Medulla oblongata (tissue), 1 donor: Measurements from ENCODE around the gene GALNT1.
"Not testable (repeated sequence)": the region's sequence is repeated elsewhere in the genome, so short reads cannot be mapped to it uniquely, and the experiment has no call there.

ENCODE experiments used
- DNase-seq: peaks from one replicate; pipeline ENCODE4 v3.0.0-alpha.2; 2015; ENCODE audit errors: extremely low spot score

GALNT1 gene

GRCh38 chr18:35581546-35581897, at the start of gene GALNT1:
GALNT1 (plus strand) TSS chr18:35581740; CDS start chr18:35654663, 72,923 bp downstream.
- DNase-seq = no peak

DNA sequence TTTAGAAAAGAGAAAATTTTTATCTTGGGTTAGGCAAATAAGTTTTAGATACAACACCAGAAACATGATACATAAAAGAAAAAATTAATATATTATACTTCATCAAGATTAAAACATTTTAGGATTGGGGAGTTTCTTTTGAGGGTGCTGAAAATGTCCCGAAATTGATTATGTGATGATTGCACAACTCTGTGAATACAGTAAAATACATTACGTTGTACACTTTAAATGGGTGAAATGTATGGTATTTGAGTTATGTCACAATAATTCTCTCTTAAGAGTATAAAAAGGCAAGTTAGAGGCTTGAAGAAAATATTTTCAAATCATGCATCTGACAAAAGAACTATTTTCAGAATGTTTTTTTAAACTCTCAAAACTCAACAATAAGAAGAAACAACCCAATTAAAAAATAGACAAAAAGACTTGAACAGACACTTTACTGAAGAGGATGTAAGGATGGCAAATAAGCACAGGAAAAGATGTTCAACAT, 47.6 kb upstream of the GALNT1 start:
- no peak for DNase-seq

DNA sequence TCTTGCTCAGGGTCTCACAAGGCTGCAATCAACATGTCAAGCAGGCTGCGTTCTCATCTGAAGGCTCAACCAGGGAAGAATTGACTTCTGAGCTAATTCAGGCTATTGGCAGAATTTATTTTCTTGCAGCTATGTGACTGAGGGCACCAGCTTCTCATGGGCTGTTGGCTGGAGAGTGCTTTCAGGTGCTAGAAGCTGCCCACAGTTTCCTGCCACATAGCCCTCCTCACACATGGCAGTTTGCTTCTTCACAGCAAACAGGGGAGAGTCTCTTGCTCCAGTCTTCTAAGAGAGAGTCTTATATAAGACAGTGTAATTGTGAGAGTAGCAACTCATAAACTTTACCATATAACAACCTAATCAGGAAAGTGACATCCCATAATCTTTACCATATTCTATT, 46.2 kb upstream of the GALNT1 start:
- no peak for DNase-seq

GRCh38 chr18:35542356-35542755, 39.2 kb upstream of the GALNT1 start:
- DNase-seq = no peak

DNA sequence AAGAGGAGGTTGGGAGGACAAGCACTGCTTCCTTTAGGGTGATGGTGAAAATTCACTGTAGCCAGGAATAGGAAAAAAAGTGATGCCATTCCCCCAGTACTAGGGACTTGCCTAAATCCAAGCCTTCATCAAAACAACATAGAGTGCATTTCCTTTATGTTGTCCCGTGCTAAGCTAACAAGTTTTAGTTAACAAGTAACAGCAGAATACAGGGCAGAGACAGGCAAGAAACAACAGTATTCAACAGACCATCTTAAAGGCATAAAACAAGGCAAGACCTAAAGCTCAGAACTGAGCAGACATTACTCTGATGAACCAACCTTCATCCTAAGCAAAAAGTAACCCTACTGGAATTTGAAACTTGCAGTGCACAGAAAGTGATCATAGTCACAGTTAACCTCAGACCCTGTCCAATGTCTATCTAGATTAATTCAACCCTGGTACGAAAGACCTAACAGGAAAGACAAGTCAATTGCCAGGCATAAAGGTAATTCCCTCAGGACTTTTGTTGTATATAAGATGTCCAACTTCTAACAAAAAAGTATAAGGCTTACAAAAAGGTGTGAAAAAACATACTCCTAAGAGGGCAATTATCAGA, 34.4 kb upstream of the GALNT1 start:
- no peak for DNase-seq

GRCh38 chr18:35549564-35549963, 32.0 kb upstream of the GALNT1 start:
- DNase-seq = no peak

GRCh38 chr18:35553300-35553699, 28.2 kb upstream of the GALNT1 start:
- DNase-seq = no peak

GRCh38 chr18:35555538-35555937, 26.0 kb upstream of the GALNT1 start:
- DNase-seq = not testable (repeated sequence)

GRCh38 chr18:35559867-35560266, 21.7 kb upstream of the GALNT1 start:
- no peak for DNase-seq

DNA sequence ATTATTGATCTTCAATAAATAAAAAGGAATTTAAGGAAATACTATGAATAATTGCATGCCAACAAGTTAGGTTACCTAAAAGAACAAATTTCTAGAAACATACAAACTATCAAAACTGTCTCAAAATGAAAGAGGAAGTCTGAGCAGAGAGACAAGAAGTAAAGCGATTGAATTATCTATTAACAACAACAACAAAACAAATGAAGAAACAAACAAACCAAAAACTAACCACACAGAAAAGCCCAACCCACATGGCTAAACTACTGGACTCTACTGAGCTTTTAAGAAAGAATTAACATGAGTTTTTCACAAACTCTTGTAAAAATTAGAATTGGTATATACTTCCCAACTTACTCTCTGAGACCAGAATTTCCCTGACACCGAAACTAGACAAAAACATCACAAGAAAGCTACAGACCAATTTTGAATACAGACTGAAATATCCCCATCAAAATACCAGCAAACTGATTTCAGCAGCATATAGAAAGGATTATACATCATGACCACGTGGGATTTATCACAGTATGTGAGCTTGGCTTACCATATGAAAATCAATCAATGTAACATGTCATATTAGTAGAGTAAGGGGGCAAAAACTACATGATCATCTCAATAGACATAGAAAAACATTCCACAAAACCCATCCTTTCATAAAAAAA, 16.6 kb upstream of the GALNT1 start:
- peak; percentile 26 for DNase-seq

- DNase-seq = no peak
These were observed 15.5 kb upstream of the GALNT1 start for GRCh38 chr18:35566019-35566418.

- no peak for DNase-seq
These were observed 11.4 kb upstream of the GALNT1 start for GRCh38 chr18:35570182-35570581.

DNA sequence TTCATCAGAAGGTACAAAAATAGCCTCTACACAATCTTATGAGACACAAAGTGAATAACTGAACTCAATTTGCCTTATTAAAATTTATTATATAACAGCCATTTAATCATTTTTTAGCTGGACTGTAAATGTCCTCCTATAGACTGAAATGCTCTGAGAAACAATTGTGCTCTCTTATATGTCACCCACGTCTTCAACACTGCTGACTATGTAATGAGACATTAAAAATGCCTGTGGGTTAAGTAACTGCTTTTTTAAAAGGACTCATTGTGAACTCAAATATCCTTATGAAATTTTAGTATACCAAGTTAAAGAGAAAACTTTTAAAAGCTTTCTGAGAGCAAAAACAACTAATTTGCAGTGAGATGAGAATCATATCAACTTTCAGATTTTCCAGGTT, 10.4 kb upstream of the GALNT1 start:
- no peak for DNase-seq

DNA sequence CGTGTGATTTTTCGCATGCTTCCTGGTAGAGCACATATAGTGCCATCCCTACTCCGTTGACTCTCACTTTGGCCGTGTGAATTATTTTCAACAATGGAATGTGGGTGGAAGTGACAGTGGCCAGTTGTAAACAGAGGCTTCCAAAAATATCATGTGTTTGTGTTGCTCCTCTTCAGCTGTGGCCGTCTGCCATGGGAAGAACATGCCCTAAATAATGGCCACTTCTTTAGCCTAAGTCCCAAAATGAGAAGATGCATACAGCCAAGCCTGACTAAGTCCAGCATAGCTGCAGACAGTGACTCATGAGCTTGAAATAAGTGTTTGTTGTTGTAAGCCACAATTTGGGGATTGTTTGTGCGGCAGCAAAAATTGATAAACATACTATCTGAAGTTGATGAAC, 8.9 kb upstream of the GALNT1 start:
- DNase-seq = no peak

DNA sequence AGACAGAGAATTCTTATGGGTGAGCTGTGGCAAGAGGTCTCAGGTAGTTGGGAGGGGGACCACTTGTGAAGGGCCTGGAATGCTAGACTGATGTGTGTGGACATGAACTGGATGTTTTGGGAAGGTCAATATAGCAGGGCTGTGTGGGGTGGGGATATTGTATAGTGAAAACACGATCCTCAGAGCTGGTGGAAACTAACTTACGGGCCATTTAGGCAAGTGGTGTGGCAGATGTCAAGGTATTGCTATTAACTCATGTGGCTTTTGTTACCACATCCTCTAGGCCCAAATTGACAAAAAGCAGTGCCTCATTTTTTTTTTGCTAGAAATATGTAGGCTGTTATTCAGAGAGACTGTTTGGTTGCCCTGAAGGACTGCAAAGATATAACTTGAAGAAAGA, 8.0 kb upstream of the GALNT1 start:
- DNase-seq = no peak

- not testable (repeated sequence) for DNase-seq
These were observed 5.2 kb upstream of the GALNT1 start for GRCh38 chr18:35576240-35576845.

- DNase-seq = no peak
These were observed 4.3 kb upstream of the GALNT1 start for GRCh38 chr18:35577045-35577848.

GRCh38 chr18:35578481-35578880, 3.1 kb upstream of the GALNT1 start:
- DNase-seq = no peak

DNA sequence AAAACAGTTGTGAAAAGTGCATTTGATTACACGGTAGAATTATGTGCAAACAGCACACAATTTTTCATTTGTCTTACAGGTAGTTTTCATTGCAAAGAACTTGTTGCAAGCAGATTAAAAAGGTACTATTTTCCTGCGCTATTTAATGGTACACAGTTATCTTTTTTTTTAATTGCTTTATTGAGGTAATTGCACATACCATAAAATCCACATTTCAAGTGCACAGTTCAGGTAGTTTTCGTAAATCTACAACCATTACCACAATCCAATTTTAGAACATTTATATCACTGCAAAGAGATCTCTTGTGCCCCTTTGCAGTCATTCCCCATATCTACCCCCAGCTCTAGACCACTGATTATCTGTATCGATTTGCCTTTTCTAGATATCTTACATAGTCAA, 2.6 kb upstream of the GALNT1 start:
- DNase-seq = no peak

DNA sequence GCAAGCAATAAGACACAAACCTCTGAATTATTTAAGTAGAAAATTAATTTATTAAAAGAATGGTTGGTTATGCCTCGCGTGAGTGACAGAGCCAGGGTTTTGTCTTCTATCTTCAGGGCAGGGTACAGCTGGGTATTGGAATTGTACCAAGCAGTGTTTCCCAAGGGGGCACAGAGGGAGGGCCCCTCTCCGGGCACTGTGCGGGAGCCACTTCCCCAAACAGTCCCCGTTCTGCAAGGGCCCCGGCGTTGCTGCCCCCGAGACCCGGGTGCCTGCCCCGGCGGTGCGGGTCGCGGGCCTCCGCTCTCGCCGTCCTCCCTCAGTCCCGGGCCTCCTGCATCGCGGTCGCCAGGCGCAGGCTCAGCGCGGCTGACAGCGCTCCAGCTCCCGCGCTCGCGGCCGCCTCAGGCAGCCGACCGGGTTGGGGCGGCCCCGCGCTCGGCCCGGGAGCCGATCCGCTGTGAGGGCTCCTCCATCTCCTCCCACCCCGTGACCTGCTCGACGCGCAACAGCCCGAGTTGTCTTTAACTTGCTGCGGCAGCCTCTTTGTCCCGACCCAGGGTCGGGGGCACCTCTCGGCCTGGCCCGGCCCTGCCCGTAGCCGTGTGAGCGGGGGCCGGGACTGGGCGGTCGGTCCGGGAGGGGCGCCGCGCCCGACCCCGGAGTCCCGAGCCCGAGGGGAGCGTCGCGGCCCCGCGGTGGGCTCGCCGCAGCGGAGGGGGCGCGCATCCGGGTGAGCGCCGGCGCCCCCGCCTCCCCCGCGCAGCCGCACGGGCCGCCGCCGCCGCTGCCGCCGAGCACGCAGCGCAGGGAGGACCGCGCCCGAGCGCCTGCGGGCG, 620 bp upstream of the GALNT1 start:
- peak; percentile 67 for DNase-seq

DNA sequence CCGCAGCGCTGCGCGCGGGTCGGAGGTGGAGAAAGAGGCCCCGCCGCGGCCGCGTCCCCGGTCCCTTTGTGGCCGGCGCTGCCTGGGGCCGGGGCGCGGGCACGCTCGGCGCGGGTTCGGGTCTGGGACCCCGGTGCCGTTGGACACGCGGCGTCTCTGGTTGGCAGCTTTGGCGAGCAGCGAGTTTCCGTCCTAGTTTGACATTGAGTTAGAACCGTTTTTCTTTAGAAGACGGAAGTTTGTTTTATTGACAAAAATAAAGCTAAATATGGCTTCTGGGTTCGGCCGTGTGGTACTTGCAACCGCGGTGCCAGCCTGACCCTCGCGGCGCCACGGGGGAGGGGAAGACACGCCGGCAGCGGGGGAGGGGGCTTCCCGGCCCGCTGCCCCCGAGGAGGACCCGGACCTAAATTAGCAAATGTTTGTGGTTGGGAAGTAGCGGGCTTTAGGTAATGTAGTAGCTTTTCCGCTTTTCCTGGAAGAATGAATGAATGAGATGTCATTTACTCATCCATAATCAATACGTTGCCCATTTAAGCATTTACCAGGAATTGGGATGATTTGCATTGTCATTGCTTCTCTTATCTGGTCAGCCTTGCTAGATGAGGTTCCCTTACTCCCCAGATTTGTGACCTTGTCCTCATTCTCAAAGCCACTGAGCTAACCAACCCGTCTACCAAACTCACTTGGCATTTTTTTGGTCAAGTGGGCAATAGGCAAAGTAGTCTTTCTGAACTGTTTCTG, 530 bp downstream of the GALNT1 start:
- DNase-seq = peak; percentile 48
